Transverse colon (tissue), 4 donors: Measurements from ENCODE around the gene STAC.

Experiments
- EP300 ChIP-seq: sonication (generic); formaldehyde crosslinking; IDR thresholded peaks from one replicate; pipeline ENCODE4 v1.6.1; 2017; ENCODE audit warnings: antibody characterized with exemption, low read depth
- POLR2A ChIP-seq: fragments of 450-650 bp; IDR thresholded peaks from one replicate; pipeline ENCODE4 v1.6.1; 2016; ENCODE audit warnings: antibody characterized with exemption, mild to moderate bottlenecking, moderate library complexity
- POLR2AphosphoS5 ChIP-seq, 3 donors: sonication (generic); formaldehyde crosslinking; IDR thresholded peaks; one replicate each; pipeline ENCODE4 v1.6.1; 2016; ENCODE audit warnings: antibody characterized with exemption in 3 of 3
- TF ChIP-seq, protein P1 (sequence below), 5 experiments: fragments of 200-600 bp in 3 of 5; fragments of 450-650 bp in 2 of 5; sonication (generic) in 3 of 5; IDR thresholded peaks; 1 replicate in 2 of 5; 2 replicates in 3 of 5; pipeline ENCODE4 v1.5.1; 2016 to 2017; ENCODE audit warnings: antibody characterized with exemption in 5 of 5, inconsistent platforms in 3 of 5, mild to moderate bottlenecking in 2 of 5, moderate library complexity in 1 of 5

GRCh38 chr3:36501616-36502015 is 121.3 kb downstream of the STAC start:
- TF ChIP-seq POLR2A (no peak), POLR2AphosphoS5 (IDR thresholded peaks at IDR 0.05) (no peak), EP300 (no peak)
- TF ChIP-seq, protein P1, sequence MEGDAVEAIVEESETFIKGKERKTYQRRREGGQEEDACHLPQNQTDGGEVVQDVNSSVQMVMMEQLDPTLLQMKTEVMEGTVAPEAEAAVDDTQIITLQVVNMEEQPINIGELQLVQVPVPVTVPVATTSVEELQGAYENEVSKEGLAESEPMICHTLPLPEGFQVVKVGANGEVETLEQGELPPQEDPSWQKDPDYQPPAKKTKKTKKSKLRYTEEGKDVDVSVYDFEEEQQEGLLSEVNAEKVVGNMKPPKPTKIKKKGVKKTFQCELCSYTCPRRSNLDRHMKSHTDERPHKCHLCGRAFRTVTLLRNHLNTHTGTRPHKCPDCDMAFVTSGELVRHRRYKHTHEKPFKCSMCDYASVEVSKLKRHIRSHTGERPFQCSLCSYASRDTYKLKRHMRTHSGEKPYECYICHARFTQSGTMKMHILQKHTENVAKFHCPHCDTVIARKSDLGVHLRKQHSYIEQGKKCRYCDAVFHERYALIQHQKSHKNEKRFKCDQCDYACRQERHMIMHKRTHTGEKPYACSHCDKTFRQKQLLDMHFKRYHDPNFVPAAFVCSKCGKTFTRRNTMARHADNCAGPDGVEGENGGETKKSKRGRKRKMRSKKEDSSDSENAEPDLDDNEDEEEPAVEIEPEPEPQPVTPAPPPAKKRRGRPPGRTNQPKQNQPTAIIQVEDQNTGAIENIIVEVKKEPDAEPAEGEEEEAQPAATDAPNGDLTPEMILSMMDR (IDR thresholded peaks at IDR 0.05) = no peak
